Activated CD8-positive, alpha-beta T cell treated with anti-CD3 and anti-CD28 coated beads for 36 hours (primary cell): ENCODE data around the gene RAB21. TPM values are rescaled to one million over a fixed set of nuclear protein-coding genes. Genes with fewer than 3 reads are reported as not detected.

Experiments used
- ATAC-seq: fragments of 200-7000 bp; cut with Tn5 transposase; one replicate; pipeline ENCODE4 v1.10.0; 2021; ENCODE audit warnings: mild to moderate bottlenecking, moderate library complexity
- CTCF ChIA-PET: fragments of 350-600 bp; sonication (Branson Sonifier 250); formaldehyde crosslinking; loops from one replicate; lab custom pipeline; 2021; ENCODE audit warnings: antibody characterized with exemption; lab: Charles Lee
- POLR2A ChIA-PET: fragments of 350-600 bp; sonication (Branson Sonifier 250); formaldehyde crosslinking; loops from one replicate; lab custom pipeline; 2021; ENCODE audit warnings: antibody characterized with exemption; lab: Charles Lee
- DNase-seq: peaks from one replicate; pipeline ENCODE4 v3.0.0-alpha.2; 2020
- H3K27ac Mint-ChIP-seq: one replicate; pipeline ENCODE4 v1.8.0; 2021; ENCODE audit warnings: mild to moderate bottlenecking, mixed read lengths
- H3K27me3 Mint-ChIP-seq: one replicate; pipeline ENCODE4 v1.8.0; 2021; ENCODE audit warnings: mixed read lengths
- H3K36me3 Mint-ChIP-seq: one replicate; pipeline ENCODE4 v1.8.0; 2021; ENCODE audit warnings: low read depth, mixed read lengths
- H3K4me1 Mint-ChIP-seq: one replicate; pipeline ENCODE4 v1.8.0; 2021; ENCODE audit warnings: low read depth, mixed read lengths
- H3K4me3 Mint-ChIP-seq: one replicate; pipeline ENCODE4 v1.8.0; 2021; ENCODE audit warnings: mild to moderate bottlenecking, moderate library complexity, mixed read lengths
- H3K9me3 Mint-ChIP-seq: one replicate; pipeline ENCODE4 v1.8.0; 2021; ENCODE audit warnings: mixed read lengths
- CTCF ChIP-seq: fragments of 200-600 bp; IDR thresholded peaks from one replicate; pipeline ENCODE4 v1.8.0; 2022; ENCODE audit warnings: antibody characterized with exemption, mild to moderate bottlenecking
- intact Hi-C: fragments of 100-400 bp; cut with micrococcal nuclease; formaldehyde crosslinking; loops from one replicate; pipeline ENCODE4 v1.10.0; 2022
- total RNA-seq, 2 experiments: library from RNA; stranded (reverse); gene quantifications; one replicate each; pipeline ENCODE4 v1.2.3, GENCODE V29; 2021

Gene RAB21
- total RNA-seq, 2 experiments from 2014 or later: 78.1 to 88.6 TPM

GRCh38 chr12:71718611-71719010 lies 36.1 kb upstream of the RAB21 start:
- H3K27ac Mint-ChIP-seq: no peak overlapping the region
- CTCF ChIA-PET: no interaction called here
- H3K4me1 Mint-ChIP-seq: no peaks in the 10 kb centered on the region
- H3K9me3 Mint-ChIP-seq: peaks cover 16% of the 10 kb centered on the region
- TF ChIP-seq CTCF: no peak
- H3K27me3 Mint-ChIP-seq: no peaks in the 10 kb centered on the region
- intact Hi-C loops: no loop called here
- no peak overlapping the region for H3K4me3 Mint-ChIP-seq
- POLR2A ChIA-PET: no interaction called here
- DNase-seq (no peak), ATAC-seq (no peak)
- H3K36me3 Mint-ChIP-seq: no peaks in the 10 kb centered on the region

GRCh38 chr12:71719647-71720370 lies 34.9 kb upstream of the RAB21 start:
- Mint-ChIP-seq H3K9me3 (peaks cover 9% of the 10 kb centered on the region), H3K36me3 (no peaks in the 10 kb centered on the region), H3K4me1 (no peaks in the 10 kb centered on the region), H3K27ac (no peak overlapping the region), H3K27me3 (no peaks in the 10 kb centered on the region), H3K4me3 (no peak overlapping the region)
- POLR2A ChIA-PET: interaction anchor here (0.6 kb wide), 1 partner anchor 83 kb away, joined by 10 read pairs; no protein-coding TSS in a partner anchor
- ATAC-seq: no peak
- no peak for TF ChIP-seq CTCF
- DNase-seq: no peak
- CTCF ChIA-PET: interaction anchor here (0.6 kb wide), 1 partner anchor 117 kb away, joined by 3 read pairs; no protein-coding TSS in a partner anchor
- intact Hi-C loops: no loop called here

- intact Hi-C loops: no loop called here
- no peak overlapping the region for H3K27ac Mint-ChIP-seq
- no peak for TF ChIP-seq CTCF
- ChIA-PET POLR2A (no interaction called here), CTCF (no interaction called here)
- ATAC-seq: no peak
- H3K4me3 Mint-ChIP-seq: no peak overlapping the region
- H3K4me1 Mint-ChIP-seq: no peaks in the 10 kb centered on the region
- H3K36me3 Mint-ChIP-seq: no peaks in the 10 kb centered on the region
- no peaks in the 10 kb centered on the region for H3K9me3 Mint-ChIP-seq
- no peak for DNase-seq
- H3K27me3 Mint-ChIP-seq: no peaks in the 10 kb centered on the region
Observed at GRCh38 chr12:71721783-71722505, 32.7 kb upstream of the RAB21 start.

- no peak overlapping the region for H3K4me3 Mint-ChIP-seq
- ChIA-PET POLR2A (no interaction called here), CTCF (no interaction called here)
- H3K36me3 Mint-ChIP-seq: no peaks in the 10 kb centered on the region
- ATAC-seq (no peak), DNase-seq (no peak)
- H3K27ac Mint-ChIP-seq: no peak overlapping the region
- H3K4me1 Mint-ChIP-seq: no peaks in the 10 kb centered on the region
- H3K9me3 Mint-ChIP-seq: no peaks in the 10 kb centered on the region
- TF ChIP-seq CTCF: no peak
- no peaks in the 10 kb centered on the region for H3K27me3 Mint-ChIP-seq
- intact Hi-C loops: no loop called here
Observed at GRCh38 chr12:71725011-71725410, 29.7 kb upstream of the RAB21 start.

GRCh38 chr12:71726548-71726947 lies 28.1 kb upstream of the RAB21 start:
- ATAC-seq (no peak), DNase-seq (no peak)
- Mint-ChIP-seq H3K4me3 (no peak overlapping the region), H3K27me3 (no peaks in the 10 kb centered on the region), H3K9me3 (no peaks in the 10 kb centered on the region), H3K27ac (no peak overlapping the region), H3K36me3 (no peaks in the 10 kb centered on the region), H3K4me1 (no peaks in the 10 kb centered on the region)
- intact Hi-C loops: no loop called here
- TF ChIP-seq CTCF: no peak
- ChIA-PET POLR2A (no interaction called here), CTCF (interaction anchor here (1.2 kb wide), 1 partner anchor 21 kb away, joined by 3 read pairs; no protein-coding TSS in a partner anchor)
